Neutrophil (primary cell): ENCODE measurements around the gene PKN1.
A peak's percentile ranks its signal among the peaks of the same experiment; 100 is the strongest.

Source experiments
- H3K27ac ChIP-seq: fragments of 200-600 bp; sonication (generic); 2 replicates; pipeline ENCODE4 v1.5.1; 2016; ENCODE audit warnings: mild to moderate bottlenecking, moderate library complexity
- H3K27me3 ChIP-seq: fragments of 200-600 bp; sonication (generic); 2 replicates; pipeline ENCODE4 v1.6.0; 2016; ENCODE audit warnings: mild to moderate bottlenecking
- H3K36me3 ChIP-seq: fragments of 200-600 bp; sonication (generic); 2 replicates; pipeline ENCODE4 v1.5.1; 2017
- H3K4me1 ChIP-seq, 2 experiments: fragments of 200-600 bp in 1 of 2; sonication (generic) in 1 of 2; 1 replicate in 1 of 2; 2 replicates in 1 of 2; pipeline versions ENCODE4 v1.5.1 to v1.6.1; 2013 to 2016; ENCODE audit warnings: low read depth in 1 of 2, low read length in 1 of 2, mild to moderate bottlenecking in 1 of 2, moderate library complexity in 1 of 2; ENCODE audit not compliant: control insufficient read depth in 1 of 2, insufficient read depth in 1 of 2
- H3K4me3 ChIP-seq, 2 experiments: fragments of 200-600 bp in 1 of 2; sonication (generic) in 1 of 2; 1 replicate in 1 of 2; 2 replicates in 1 of 2; pipeline ENCODE4 v1.5.1; 2013 to 2016; ENCODE audit warnings: low read depth in 1 of 2, low read length in 1 of 2, mild to moderate bottlenecking in 1 of 2, moderate library complexity in 1 of 2
- H3K9me3 ChIP-seq: fragments of 200-600 bp; sonication (generic); 2 replicates; pipeline ENCODE4 v1.5.1; 2016
- CTCF ChIP-seq: fragments of 200-600 bp; sonication (generic); IDR thresholded peaks from 2 replicates; pipeline ENCODE4 v1.5.1; 2016; ENCODE audit warnings: antibody characterized with exemption

The PKN1 gene

GRCh38 chr19:14428882-14429416 is 4.2 kb upstream of the PKN1 start:
- Histone ChIP-seq H3K4me3 (no peak overlapping the region), H3K9me3 (no peaks in the 10 kb centered on the region), H3K27ac (no peak overlapping the region), H3K36me3 (no peaks in the 10 kb centered on the region), H3K4me1 (peaks cover 19 to 20% of the 10 kb centered on the region in 2 experiments), H3K27me3 (peaks cover 12% of the 10 kb centered on the region)
- no peak for TF ChIP-seq CTCF

GRCh38 chr19:14430712-14431111 is 2.4 kb upstream of the PKN1 start:
- H3K27me3 ChIP-seq: peaks cover 12% of the 10 kb centered on the region

GRCh38 chr19:14433554-14434501 is 722 bp downstream of the PKN1 start:
- Histone ChIP-seq H3K4me3 (peak overlapping the region; percentile 71 to 77), H3K9me3 (no peaks in the 10 kb centered on the region), H3K27ac (peak overlapping the region; percentile 58), H3K27me3 (peaks cover 12% of the 10 kb centered on the region), H3K36me3 (no peaks in the 10 kb centered on the region), H3K4me1 (peaks cover 56 to 63% of the 10 kb centered on the region in 2 experiments)
- TF ChIP-seq CTCF: no peak

More at GRCh38 chr19:14430712-14431111, 2.4 kb upstream of the PKN1 start:
- Histone ChIP-seq H3K4me1 (peaks cover 35 to 36% of the 10 kb centered on the region in 2 experiments), H3K36me3 (no peaks in the 10 kb centered on the region), H3K27ac (no peak overlapping the region), H3K4me3 (no peak overlapping the region), H3K9me3 (no peaks in the 10 kb centered on the region)
- no peak for TF ChIP-seq CTCF

GRCh38 chr19:14434543-14435319 is 1.6 kb downstream of the PKN1 start:
- peaks cover 65 to 72% of the 10 kb centered on the region in 2 experiments for H3K4me1 ChIP-seq
- H3K36me3 ChIP-seq: no peaks in the 10 kb centered on the region
- H3K4me3 ChIP-seq: peak overlapping the region; percentile 71 to 77
- no peak for TF ChIP-seq CTCF
- peaks cover 9% of the 10 kb centered on the region for H3K27me3 ChIP-seq
- peak overlapping the region; percentile 58 for H3K27ac ChIP-seq
- H3K9me3 ChIP-seq: no peaks in the 10 kb centered on the region

GRCh38 chr19:14435320-14436050 is 2.4 kb downstream of the PKN1 start:
- TF ChIP-seq CTCF: no peak
- no peaks in the 10 kb centered on the region for H3K9me3 ChIP-seq
- peak overlapping the region; percentile 58 for H3K27ac ChIP-seq
- peak overlapping the region in 1 of 2 experiments; percentile 77 for H3K4me3 ChIP-seq
- peaks cover 9% of the 10 kb centered on the region for H3K27me3 ChIP-seq
- H3K4me1 ChIP-seq: peaks cover 72 to 78% of the 10 kb centered on the region in 2 experiments
- no peaks in the 10 kb centered on the region for H3K36me3 ChIP-seq
